Gastroesophageal sphincter (tissue), 4 donors: ENCODE measurements around the gene BTBD1. TPM values are rescaled to one million over a fixed set of nuclear protein-coding genes. Genes with fewer than 3 reads are reported as not detected.

Experiments used
- ATAC-seq: fragments of 150-250 bp; one replicate; pipeline ENCODE4 v1.9.1; 2016; ENCODE audit warnings: mild to moderate bottlenecking, moderate library complexity
- H3K27ac ChIP-seq, 4 donors: fragments of 200-600 bp; sonication (generic) in 3 of 4; 1 replicate in 3 of 4; 2 replicates in 1 of 4; pipeline ENCODE4 v1.5.1; 2016 to 2019
- H3K27me3 ChIP-seq: fragments of 200-600 bp; sonication (generic); one replicate; pipeline ENCODE4 v1.5.1; 2019
- H3K36me3 ChIP-seq, 2 donors: fragments of 200-600 bp; sonication (generic); one replicate each; pipeline ENCODE4 v1.5.1; 2019; ENCODE audit warnings: control low read depth in 1 of 2
- H3K4me1 ChIP-seq, 3 donors: fragments of 200-600 bp; sonication (generic); 1 replicate in 2 of 3; 2 replicates in 1 of 3; pipeline ENCODE4 v1.5.1; 2016 to 2019; ENCODE audit warnings: control low read depth in 2 of 3
- H3K4me3 ChIP-seq, 2 donors: fragments of 200-600 bp; sonication (generic); one replicate each; pipeline ENCODE4 v1.5.1; 2019; ENCODE audit warnings: mild to moderate bottlenecking in 1 of 2, moderate library complexity in 1 of 2
- H3K9me3 ChIP-seq, 3 donors: fragments of 200-600 bp; sonication (generic); one replicate each; pipeline ENCODE4 v1.5.1; 2017 to 2019; ENCODE audit warnings: control low read depth in 2 of 3
- EP300 ChIP-seq: sonication (generic); formaldehyde crosslinking; IDR thresholded peaks from one replicate; pipeline ENCODE4 v1.6.1; 2017; ENCODE audit warnings: antibody characterized with exemption, mild to moderate bottlenecking
- POLR2A ChIP-seq, 2 donors: fragments of 450-650 bp; IDR thresholded peaks; one replicate each; pipeline ENCODE4 v1.6.1; 2017; ENCODE audit warnings: antibody characterized with exemption in 2 of 2, mild to moderate bottlenecking in 2 of 2, moderate library complexity in 1 of 2
- POLR2AphosphoS5 ChIP-seq: sonication (generic); formaldehyde crosslinking; IDR thresholded peaks from one replicate; pipeline ENCODE4 v1.6.1; 2017; ENCODE audit warnings: antibody characterized with exemption
- WGBS, 2 donors: methylation state at CpG; one replicate each; pipeline ENCODE4 v1.1.5; 2018; ENCODE audit warnings: low coverage in 1 of 2; 5-methylcytosine and 5-hydroxymethylcytosine counted together
- total RNA-seq, 4 donors: library from RNA; depleted of rRNA; stranded (reverse); fragments of >200 nt; gene quantifications; one replicate each; pipeline ENCODE4 v1.1.0, GENCODE V29; 2016
- TF ChIP-seq, protein P1 (sequence below), 4 experiments: fragments of 200-600 bp in 2 of 4; fragments of 450-650 bp in 2 of 4; sonication (generic) in 1 of 4; IDR thresholded peaks; one replicate each; pipeline ENCODE4 v1.5.1; 2017 to 2019; ENCODE audit warnings: antibody characterized with exemption in 4 of 4, mild to moderate bottlenecking in 2 of 4, moderate library complexity in 2 of 4

The BTBD1 gene
- total RNA-seq, 4 donors from 2014 or later: 48.6 to 69.6 (median 60.5) TPM

DNA sequence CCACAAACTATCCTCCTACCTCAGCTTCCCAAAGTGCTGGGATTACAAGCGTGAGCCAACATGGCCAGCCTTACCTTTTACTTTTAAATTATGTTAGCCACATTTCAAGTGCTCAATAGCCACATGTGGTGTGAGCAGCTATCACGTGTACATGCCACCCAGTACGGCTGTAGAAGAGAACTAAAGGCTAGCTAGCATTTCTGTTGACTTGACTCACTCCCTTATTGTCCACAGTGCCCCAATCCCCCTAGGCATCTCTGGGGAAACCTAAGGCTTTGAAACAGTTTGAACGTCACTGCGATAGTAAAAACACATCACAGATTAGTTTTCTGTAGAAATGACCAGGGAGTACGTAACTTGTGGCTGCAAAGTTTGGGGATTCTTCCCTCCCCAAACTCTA is 67.6 kb downstream of the BTBD1 start:
- no peak for TF ChIP-seq POLR2AphosphoS5
- TF ChIP-seq, protein P1, sequence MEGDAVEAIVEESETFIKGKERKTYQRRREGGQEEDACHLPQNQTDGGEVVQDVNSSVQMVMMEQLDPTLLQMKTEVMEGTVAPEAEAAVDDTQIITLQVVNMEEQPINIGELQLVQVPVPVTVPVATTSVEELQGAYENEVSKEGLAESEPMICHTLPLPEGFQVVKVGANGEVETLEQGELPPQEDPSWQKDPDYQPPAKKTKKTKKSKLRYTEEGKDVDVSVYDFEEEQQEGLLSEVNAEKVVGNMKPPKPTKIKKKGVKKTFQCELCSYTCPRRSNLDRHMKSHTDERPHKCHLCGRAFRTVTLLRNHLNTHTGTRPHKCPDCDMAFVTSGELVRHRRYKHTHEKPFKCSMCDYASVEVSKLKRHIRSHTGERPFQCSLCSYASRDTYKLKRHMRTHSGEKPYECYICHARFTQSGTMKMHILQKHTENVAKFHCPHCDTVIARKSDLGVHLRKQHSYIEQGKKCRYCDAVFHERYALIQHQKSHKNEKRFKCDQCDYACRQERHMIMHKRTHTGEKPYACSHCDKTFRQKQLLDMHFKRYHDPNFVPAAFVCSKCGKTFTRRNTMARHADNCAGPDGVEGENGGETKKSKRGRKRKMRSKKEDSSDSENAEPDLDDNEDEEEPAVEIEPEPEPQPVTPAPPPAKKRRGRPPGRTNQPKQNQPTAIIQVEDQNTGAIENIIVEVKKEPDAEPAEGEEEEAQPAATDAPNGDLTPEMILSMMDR (IDR thresholded peaks at IDR 0.05): no peak
- no peak for TF ChIP-seq POLR2A (IDR thresholded peaks at IDR 0.05)
- TF ChIP-seq EP300: no peak
- Histone ChIP-seq H3K27ac (peak overlapping the region in 1 of 4 donors; percentile 39), H3K36me3 (peaks cover 0 to 18% of the 10 kb centered on the region in 2 donors), H3K27me3 (no peaks in the 10 kb centered on the region), H3K4me1 (peaks cover 0 to 12% (median 0%) of the 10 kb centered on the region in 3 donors), H3K4me3 (no peak overlapping the region), H3K9me3 (no peaks in the 10 kb centered on the region)
- no peak for ATAC-seq
- WGBS, 2 donors: 80 to 89% methylated on average over 4 to 6 of the region's 6 CpGs

DNA sequence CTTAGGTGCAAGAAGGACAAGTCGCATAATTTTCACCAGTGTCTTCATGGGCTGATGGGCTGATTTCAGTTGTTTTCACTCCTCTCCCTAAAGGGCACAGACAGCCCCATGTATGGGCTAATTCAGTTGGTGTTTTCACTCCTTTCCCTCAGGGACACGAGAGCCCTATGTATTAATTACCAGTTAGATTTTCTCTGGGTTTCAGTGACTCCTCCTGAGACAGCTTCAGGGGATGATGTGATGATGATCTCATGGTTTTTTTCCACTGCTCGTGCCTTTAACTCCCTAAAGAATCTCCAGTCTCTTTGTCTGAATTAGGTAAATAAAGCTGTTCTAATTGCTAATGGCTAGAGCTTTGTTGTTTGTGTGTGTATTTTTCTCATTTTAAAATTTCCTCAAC is 71.1 kb downstream of the BTBD1 start:
- Histone ChIP-seq H3K27me3 (no peaks in the 10 kb centered on the region), H3K4me3 (no peak overlapping the region), H3K9me3 (no peaks in the 10 kb centered on the region), H3K27ac (no peak overlapping the region), H3K36me3 (peaks cover 0 to 22% of the 10 kb centered on the region in 2 donors), H3K4me1 (peaks cover 0 to 12% (median 0%) of the 10 kb centered on the region in 3 donors)
- TF ChIP-seq, protein P1 (IDR thresholded peaks at IDR 0.05): no peak
- no peak for TF ChIP-seq EP300
- TF ChIP-seq POLR2A (IDR thresholded peaks at IDR 0.05): no peak
- no peak for TF ChIP-seq POLR2AphosphoS5
- ATAC-seq: no peak
- WGBS, 2 donors: 64 to 80% methylated on average over 1 to 3 of the region's 3 CpGs

DNA sequence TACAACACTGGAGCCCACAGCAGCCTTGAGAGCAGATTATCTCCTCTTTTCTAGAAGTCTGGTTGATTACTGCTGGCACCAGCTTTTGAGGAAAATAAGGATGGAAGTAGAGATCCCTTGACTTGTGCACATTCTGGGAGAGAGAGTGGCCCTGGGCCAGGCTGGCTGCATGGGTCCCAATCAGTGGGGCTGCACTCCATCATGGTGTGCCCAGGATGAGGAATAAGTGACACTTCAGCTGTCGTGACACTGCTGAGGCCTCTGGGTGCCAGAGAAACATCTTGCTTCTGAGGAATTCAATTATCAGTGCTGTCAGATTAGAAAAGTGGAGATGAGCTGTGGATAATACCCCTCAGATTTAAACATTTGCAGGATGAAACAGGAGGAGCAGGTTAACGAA is 72.0 kb downstream of the BTBD1 start:
- no peak for ATAC-seq
- no peak overlapping the region for H3K4me3 ChIP-seq
- H3K9me3 ChIP-seq: no peaks in the 10 kb centered on the region
- H3K27me3 ChIP-seq: no peaks in the 10 kb centered on the region
- peaks cover 0 to 26% of the 10 kb centered on the region in 2 donors for H3K36me3 ChIP-seq
- WGBS, 2 donors: 89% methylated on average over 2 of the region's 2 CpGs; no CpG with 5 or more reads in 1 of the 2 donors
- TF ChIP-seq POLR2AphosphoS5 (no peak), EP300 (no peak), POLR2A (IDR thresholded peaks at IDR 0.05) (no peak)
- TF ChIP-seq, protein P1 (IDR thresholded peaks at IDR 0.05): no peak
- peaks cover 0 to 8% (median 0%) of the 10 kb centered on the region in 3 donors for H3K4me1 ChIP-seq
- H3K27ac ChIP-seq: no peak overlapping the region

DNA sequence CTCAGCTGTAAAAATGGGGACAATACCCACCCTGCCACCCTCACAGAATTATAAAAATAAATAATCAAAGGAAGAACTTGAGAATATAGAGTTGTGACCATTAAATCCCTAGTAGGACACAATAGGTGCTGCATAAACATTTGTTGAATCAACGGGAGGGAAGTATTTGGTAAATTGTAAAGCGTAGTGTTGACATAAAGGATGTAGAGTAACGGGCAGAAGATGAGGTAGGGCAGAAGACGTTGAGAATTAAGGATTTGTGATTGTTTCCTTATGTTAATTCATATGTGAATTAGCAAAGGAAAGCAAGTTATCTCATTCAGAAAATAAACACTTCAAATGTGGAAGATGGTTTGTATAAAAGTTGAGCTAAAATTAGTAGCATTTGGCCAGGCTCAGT is 73.9 kb downstream of the BTBD1 start:
- Histone ChIP-seq H3K27ac (no peak overlapping the region), H3K4me1 (peaks cover 0 to 1% (median 0%) of the 10 kb centered on the region in 3 donors), H3K27me3 (no peaks in the 10 kb centered on the region), H3K9me3 (no peaks in the 10 kb centered on the region), H3K4me3 (no peak overlapping the region), H3K36me3 (peaks cover 0 to 42% of the 10 kb centered on the region in 2 donors)
- TF ChIP-seq EP300 (no peak), POLR2A (IDR thresholded peaks at IDR 0.05) (no peak), POLR2AphosphoS5 (no peak)
- TF ChIP-seq, protein P1 (IDR thresholded peaks at IDR 0.05): no peak
- WGBS, 2 donors: 43% methylated on average over 4 of the region's 4 CpGs; no CpG with 5 or more reads in 1 of the 2 donors
- ATAC-seq: no peak

DNA sequence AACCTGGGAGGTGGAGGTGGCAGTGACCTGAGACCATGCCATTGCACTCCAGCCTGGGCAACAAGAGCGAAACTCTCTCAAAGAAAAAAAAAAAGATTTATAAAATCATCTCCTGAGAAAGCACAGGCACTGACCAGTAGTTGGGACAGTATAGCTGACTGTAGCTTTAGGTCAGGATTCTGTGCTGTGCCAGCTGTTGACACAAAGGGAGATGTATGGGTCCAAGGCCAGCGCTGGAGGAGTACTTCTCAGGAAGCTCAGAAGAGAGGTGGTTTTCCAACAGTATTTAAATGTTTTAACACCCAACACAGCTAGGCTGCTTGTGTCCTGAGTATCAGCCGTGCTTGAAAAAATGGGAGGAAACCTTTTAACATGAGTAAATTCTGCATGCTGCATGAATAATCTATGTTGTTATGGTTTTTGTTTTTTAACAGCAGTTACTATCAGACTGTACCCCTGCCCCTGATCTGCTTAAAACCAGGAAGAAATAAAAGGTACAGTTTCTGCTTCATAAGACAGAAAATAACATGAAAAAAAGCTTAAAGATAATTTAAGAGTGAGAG is 74.5 kb downstream of the BTBD1 start:
- H3K4me3 ChIP-seq: no peak overlapping the region
- no peaks in the 10 kb centered on the region for H3K9me3 ChIP-seq
- ATAC-seq: no peak
- TF ChIP-seq, protein P1 (IDR thresholded peaks at IDR 0.05): no peak
- TF ChIP-seq POLR2A (IDR thresholded peaks at IDR 0.05) (no peak), EP300 (no peak), POLR2AphosphoS5 (no peak)
- H3K36me3 ChIP-seq: peaks cover 0 to 44% of the 10 kb centered on the region in 2 donors
- no peak overlapping the region for H3K27ac ChIP-seq
- 88 to 92% methylated on average over 2 of the region's 3 CpGs for WGBS, 2 donors
- H3K4me1 ChIP-seq: peaks cover 0 to 8% (median 0%) of the 10 kb centered on the region in 3 donors
- no peaks in the 10 kb centered on the region for H3K27me3 ChIP-seq
